Aorta (tissue), 5 donors: Measurements from ENCODE around the gene DNAH5. TPM values are rescaled to one million over a fixed set of nuclear protein-coding genes. Genes with fewer than 3 reads are reported as not detected.

ENCODE experiments used
- ATAC-seq: fragments of 200-7000 bp; cut with Tn5 transposase; one replicate; pipeline ENCODE4 v1.9.1; 2022; ENCODE audit warnings: moderate library complexity; ENCODE audit not compliant: low FRiP score
- DNase-seq, 2 donors: peaks; one replicate each; pipeline ENCODE4 v3.0.0-alpha.2; 2020
- H3K27ac ChIP-seq, 2 donors: one replicate each; pipeline ENCODE4 v1.5.1; 2013; ENCODE audit warnings: low read length in 2 of 2, mild to moderate bottlenecking in 2 of 2, moderate library complexity in 2 of 2, control low read depth in 1 of 2, inconsistent platforms in 1 of 2, low read depth in 1 of 2
- H3K27me3 ChIP-seq, 2 donors: one replicate each; pipeline ENCODE4 v1.6.1; 2013; ENCODE audit warnings: control low read depth in 1 of 2, low read length in 1 of 2, mild to moderate bottlenecking in 1 of 2, moderate library complexity in 1 of 2; ENCODE audit not compliant: insufficient read depth in 2 of 2, control insufficient read depth in 1 of 2
- H3K36me3 ChIP-seq, 2 donors: one replicate each; pipeline ENCODE4 v1.6.1; 2013; ENCODE audit warnings: control low read depth in 1 of 2, low read length in 1 of 2, mild to moderate bottlenecking in 1 of 2; ENCODE audit not compliant: insufficient read depth in 2 of 2, control insufficient read depth in 1 of 2
- H3K4me1 ChIP-seq, 2 donors: one replicate each; pipeline ENCODE4 v1.6.1; 2013; ENCODE audit warnings: low read length in 2 of 2, control low read depth in 1 of 2, mild to moderate bottlenecking in 1 of 2, moderate library complexity in 1 of 2; ENCODE audit not compliant: insufficient read depth in 2 of 2, control insufficient read depth in 1 of 2
- H3K4me3 ChIP-seq, 2 donors: one replicate each; pipeline ENCODE4 v1.5.1; 2013; ENCODE audit warnings: low read length in 2 of 2, control low read depth in 1 of 2, mild to moderate bottlenecking in 1 of 2
- H3K9me3 ChIP-seq: one replicate; pipeline ENCODE4 v1.6.1; 2013; ENCODE audit warnings: mild to moderate bottlenecking, low read length; ENCODE audit not compliant: control insufficient read depth
- WGBS, 2 donors: extraction: QIAGEN DNeasy Blood & Tissue Kit; methylation state at CpG; one replicate each; pipeline ENCODE4 v1.1.7; 2013; 5-methylcytosine and 5-hydroxymethylcytosine counted together
- intact Hi-C, 2 donors: fragments of 100-400 bp; cut with DNase I; formaldehyde crosslinking; loops; one replicate each; pipeline versions ENCODE4 v1.14.2 to v1.15.0; 2022
- long read RNA-seq, 2 donors: library from polyadenylated mRNA; unstranded; transcript quantifications; one replicate each; pipeline ENCODE4 v2.0.0, GENCODE V29; 2020 to 2021
- polyA plus RNA-seq, 2 donors: library from polyadenylated mRNA; stranded (reverse); fragments of 200-250 nt; gene quantifications; one replicate each; pipeline ENCODE4 v1.2.3, GENCODE V29; 2013
- total RNA-seq, 2 donors: library from RNA; stranded (reverse); fragmentation: NEBNext Ultra II Directional; extraction: Animal tissue kit (Norgen Biotek cat#: 25700); gene quantifications; one replicate each; pipeline ENCODE4 v1.2.1, GENCODE V29; 2021
- donor health status: healthy with polysubstance abuse.
- donor health status: Bipolar disorder and iron deficiency.
- donor health status: DM: no; HTN: no; CAD: no.
- donor health status: DM: no; HTN: no; CAD: no.
- donor health status: DM: yes; HTN: yes; CAD: no.

DNAH5 gene
- total RNA-seq (under 1 TPM; 0.36 to 0.57 TPM), polyA plus RNA-seq (under 1 TPM in 1 of 2 donors, not detected in 1; 0.03 TPM)
- long read RNA-seq, donor 1, partial matches to known transcripts: 0 of 4 reads
- long read RNA-seq, donor 1, other reads (novel, unspliced or antisense): 4 of 4 reads
- long read RNA-seq, donor 2: 0 reads

- WGBS, 2 donors: 65 to 66% methylated on average over 4 of the region's 4 CpGs
Observed at GRCh38 chr5:13944560-13945199, at the start of gene DNAH5. Gene DNAH5 (minus strand): TSS chr5:13944688. CDS start chr5:13944438, 250 bp downstream.

GRCh38 chr5:13993926-13994325 lies 49.4 kb upstream of the DNAH5 start:
- intact Hi-C loops: loop anchor here in 1 of 2 donors (10.0 kb wide), 1 partner anchor 351 kb away; no protein-coding TSS in a partner anchor
- ATAC-seq: no peak

More at GRCh38 chr5:13944560-13945199, at the start of gene DNAH5:
- intact Hi-C loops: no loop called here
- Histone ChIP-seq H3K9me3 (no peaks in the 10 kb centered on the region), H3K4me1 (no peaks in the 10 kb centered on the region), H3K36me3 (no peaks in the 10 kb centered on the region), H3K27ac (no peak within 1 kb of the TSS), H3K4me3 (no peak within 1 kb of the TSS), H3K27me3 (no peaks in the 10 kb centered on the region)
- ATAC-seq (no peak), DNase-seq (no peak)

GRCh38 chr5:13992795-13993194 lies 48.3 kb upstream of the DNAH5 start:
- H3K36me3 ChIP-seq: no peaks in the 10 kb centered on the region
- H3K4me1 ChIP-seq: no peaks in the 10 kb centered on the region
- DNase-seq: no peak
- 96 to 98% methylated on average over 4 of the region's 4 CpGs for WGBS, 2 donors
- no peak overlapping the region for H3K4me3 ChIP-seq
- no peaks in the 10 kb centered on the region for H3K27me3 ChIP-seq
- intact Hi-C loops: loop anchor here in 1 of 2 donors (10.0 kb wide), 1 partner anchor 352 kb away; no protein-coding TSS in a partner anchor
- H3K27ac ChIP-seq: no peak overlapping the region
- no peak for ATAC-seq
- H3K9me3 ChIP-seq: peaks cover 2% of the 10 kb centered on the region

More at GRCh38 chr5:13993926-13994325, 49.4 kb upstream of the DNAH5 start:
- no peak for DNase-seq
- H3K36me3 ChIP-seq: no peaks in the 10 kb centered on the region
- WGBS, 2 donors: 79 to 80% methylated on average over 11 of the region's 11 CpGs
- H3K27ac ChIP-seq: no peak overlapping the region
- H3K4me3 ChIP-seq: no peak overlapping the region
- no peaks in the 10 kb centered on the region for H3K27me3 ChIP-seq
- H3K4me1 ChIP-seq: no peaks in the 10 kb centered on the region
- peaks cover 2% of the 10 kb centered on the region for H3K9me3 ChIP-seq

GRCh38 chr5:13991365-13991764 lies 46.9 kb upstream of the DNAH5 start:
- ATAC-seq (no peak), DNase-seq (no peak)
- Histone ChIP-seq H3K36me3 (no peaks in the 10 kb centered on the region), H3K27ac (no peak overlapping the region), H3K9me3 (no peaks in the 10 kb centered on the region), H3K4me1 (no peaks in the 10 kb centered on the region), H3K27me3 (no peaks in the 10 kb centered on the region), H3K4me3 (no peak overlapping the region)
- intact Hi-C loops: loop anchor here in 1 of 2 donors (10.0 kb wide), 1 partner anchor 353 kb away; no protein-coding TSS in a partner anchor
- 62 to 78% methylated on average over 3 of the region's 3 CpGs for WGBS, 2 donors

GRCh38 chr5:13990896-13991295 lies 46.4 kb upstream of the DNAH5 start:
- Histone ChIP-seq H3K27ac (no peak overlapping the region), H3K27me3 (no peaks in the 10 kb centered on the region), H3K36me3 (no peaks in the 10 kb centered on the region), H3K4me3 (no peak overlapping the region), H3K4me1 (no peaks in the 10 kb centered on the region), H3K9me3 (no peaks in the 10 kb centered on the region)
- no peak for ATAC-seq
- 87 to 89% methylated on average over 2 of the region's 2 CpGs for WGBS, 2 donors
- no peak for DNase-seq
- intact Hi-C loops: loop anchor here in 1 of 2 donors (10.0 kb wide), 1 partner anchor 354 kb away; no protein-coding TSS in a partner anchor

GRCh38 chr5:13989832-13990231 lies 45.3 kb upstream of the DNAH5 start:
- H3K9me3 ChIP-seq: no peaks in the 10 kb centered on the region
- no peak for ATAC-seq
- no peak overlapping the region for H3K27ac ChIP-seq
- no peaks in the 10 kb centered on the region for H3K27me3 ChIP-seq
- no peak overlapping the region for H3K4me3 ChIP-seq
- H3K4me1 ChIP-seq: no peaks in the 10 kb centered on the region
- intact Hi-C loops: loop anchor here (5.0 to 10.0 kb wide), 4 partner anchors 117 to 655 kb away; no protein-coding TSS in a partner anchor
- no peaks in the 10 kb centered on the region for H3K36me3 ChIP-seq
- no peak for DNase-seq
- WGBS, 2 donors: 96% methylated on average over 2 of the region's 2 CpGs

GRCh38 chr5:13987843-13988464 lies 43.5 kb upstream of the DNAH5 start:
- 12 to 13% methylated on average over 7 of the region's 7 CpGs for WGBS, 2 donors
- DNase-seq (peak in 1 of 2 donors; percentile 58), ATAC-seq (no peak)
- Histone ChIP-seq H3K4me3 (no peak overlapping the region), H3K9me3 (no peaks in the 10 kb centered on the region), H3K27me3 (no peaks in the 10 kb centered on the region), H3K36me3 (no peaks in the 10 kb centered on the region), H3K27ac (no peak overlapping the region), H3K4me1 (no peaks in the 10 kb centered on the region)
- intact Hi-C loops: loop anchor here (5.0 to 10.0 kb wide), 3 partner anchors 119 to 657 kb away; no protein-coding TSS in a partner anchor

GRCh38 chr5:13985731-13986418 lies 41.4 kb upstream of the DNAH5 start:
- Histone ChIP-seq H3K27ac (no peak overlapping the region), H3K27me3 (no peaks in the 10 kb centered on the region), H3K4me1 (no peaks in the 10 kb centered on the region), H3K4me3 (no peak overlapping the region), H3K9me3 (no peaks in the 10 kb centered on the region), H3K36me3 (no peaks in the 10 kb centered on the region)
- DNase-seq (peak in 1 of 2 donors; percentile 60), ATAC-seq (no peak)
- WGBS, 2 donors: 47 to 53% methylated on average over 12 of the region's 12 CpGs
- intact Hi-C loops: loop anchor here (5.0 to 10.0 kb wide), 3 partner anchors 121 to 659 kb away; no protein-coding TSS in a partner anchor
